T-helper 17 cell (primary cell): ENCODE data around the gene WNT7A. TPM values are rescaled to one million over a fixed set of nuclear protein-coding genes. Genes with fewer than 3 reads are reported as not detected.

ENCODE experiments used
- ATAC-seq: fragments of 150-1000 bp; cut with Tn5 transposase; 2 replicates; pipeline ENCODE4 v1.10.0; 2021; ENCODE audit warnings: mild to moderate bottlenecking, moderate library complexity
- DNase-seq, 3 donors: peaks; one replicate each; pipeline versions ENCODE4 v3.0.0 to v3.0.0-alpha.2; 2020 to 2021
- H3K9me3 ChIP-seq: one replicate; pipeline ENCODE4 v1.7.0; 2013; ENCODE audit warnings: low read length, mild to moderate bottlenecking; ENCODE audit not compliant: control insufficient read depth, poor library complexity, severe bottlenecking
- H3K27ac Mint-ChIP-seq: one replicate; pipeline ENCODE4 v1.8.0; 2022; ENCODE audit warnings: mild to moderate bottlenecking, moderate library complexity, mixed read lengths
- H3K27me3 Mint-ChIP-seq: one replicate; pipeline ENCODE4 v1.8.0; 2022; ENCODE audit warnings: mixed read lengths
- H3K36me3 Mint-ChIP-seq: one replicate; pipeline ENCODE4 v1.8.0; 2022; ENCODE audit warnings: low read depth, mixed read lengths
- H3K4me1 Mint-ChIP-seq: one replicate; pipeline ENCODE4 v1.8.0; 2022; ENCODE audit warnings: mild to moderate bottlenecking, mixed read lengths
- H3K4me3 Mint-ChIP-seq: one replicate; pipeline ENCODE4 v1.8.0; 2022; ENCODE audit warnings: mild to moderate bottlenecking, moderate library complexity, mixed read lengths
- total RNA-seq, 4 donors: library from RNA in 2 of 4; stranded (reverse) in 2 of 4; gene quantifications; one replicate each; pipeline ENCODE4 v1.2.3 and lab custom pipeline; 2022 to 2026

Gene WNT7A
- total RNA-seq, 2 donors from 2014 or later = 10.1 to 14.5 TPM

DNA sequence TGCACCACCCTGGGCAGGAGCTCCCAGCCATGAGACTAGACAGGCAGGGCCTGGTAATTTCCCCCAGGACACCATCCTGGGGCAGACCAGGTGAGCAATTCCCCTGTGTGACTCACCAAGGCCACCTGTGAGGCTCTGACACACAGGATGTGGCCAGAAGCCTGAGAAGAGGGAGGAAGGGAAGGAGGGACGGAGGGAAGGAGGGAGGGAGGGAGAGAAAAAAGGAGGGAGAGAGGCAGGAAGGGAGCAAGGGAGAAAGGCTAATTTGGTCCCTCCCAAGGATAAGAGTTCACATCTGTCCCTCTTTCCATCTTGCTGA lies 25.9 kb downstream of the WNT7A start:
- no peak overlapping the region for H3K4me3 Mint-ChIP-seq
- ATAC-seq = no peak
- no peak for DNase-seq
- H3K36me3 Mint-ChIP-seq = peaks cover 6% of the 10 kb centered on the region
- H3K4me1 Mint-ChIP-seq = peaks cover 28% of the 10 kb centered on the region
- no peaks in the 10 kb centered on the region for H3K9me3 ChIP-seq
- no peaks in the 10 kb centered on the region for H3K27me3 Mint-ChIP-seq
- no peak overlapping the region for H3K27ac Mint-ChIP-seq

DNA sequence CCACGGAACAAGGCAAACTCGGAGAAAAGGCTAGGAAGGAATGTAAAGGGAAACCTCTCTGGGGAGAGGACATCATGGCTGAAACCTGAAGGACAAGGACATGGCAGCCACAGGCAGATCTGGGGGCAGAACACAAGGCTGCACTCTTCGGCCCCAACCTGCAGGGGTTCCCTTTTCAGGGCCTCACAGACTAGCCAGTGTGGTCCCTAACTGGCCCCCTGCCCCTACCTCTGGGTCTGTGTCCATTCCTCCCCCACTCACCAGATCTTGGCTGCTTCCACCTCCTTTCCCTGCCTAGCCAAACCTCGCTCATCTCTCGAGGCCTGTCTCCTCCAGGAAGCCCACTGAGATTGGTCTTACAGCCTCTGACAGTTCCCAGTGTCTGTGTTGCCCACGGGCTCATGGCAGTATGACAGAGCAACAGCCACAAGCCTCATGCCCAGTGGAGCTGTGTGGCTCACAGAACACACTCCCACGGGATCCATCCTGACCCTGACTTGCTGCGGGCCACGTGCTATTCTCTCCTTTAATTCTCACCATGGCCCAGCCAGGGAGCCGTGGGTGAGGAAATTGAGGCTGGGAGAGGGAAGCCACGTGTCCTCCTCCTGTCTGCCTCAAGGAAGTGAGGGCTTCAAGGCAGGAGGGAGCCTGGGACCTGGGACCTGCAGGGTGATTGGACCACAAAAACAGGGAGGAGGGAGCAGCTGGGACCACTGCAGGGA lies 26.5 kb downstream of the WNT7A start:
- Mint-ChIP-seq H3K36me3 (peaks cover 6% of the 10 kb centered on the region), H3K27me3 (no peaks in the 10 kb centered on the region), H3K4me1 (peaks cover 28% of the 10 kb centered on the region), H3K4me3 (no peak overlapping the region), H3K27ac (peak overlapping the region; percentile 59)
- ATAC-seq (no peak), DNase-seq (no peak)
- H3K9me3 ChIP-seq = no peaks in the 10 kb centered on the region

DNA sequence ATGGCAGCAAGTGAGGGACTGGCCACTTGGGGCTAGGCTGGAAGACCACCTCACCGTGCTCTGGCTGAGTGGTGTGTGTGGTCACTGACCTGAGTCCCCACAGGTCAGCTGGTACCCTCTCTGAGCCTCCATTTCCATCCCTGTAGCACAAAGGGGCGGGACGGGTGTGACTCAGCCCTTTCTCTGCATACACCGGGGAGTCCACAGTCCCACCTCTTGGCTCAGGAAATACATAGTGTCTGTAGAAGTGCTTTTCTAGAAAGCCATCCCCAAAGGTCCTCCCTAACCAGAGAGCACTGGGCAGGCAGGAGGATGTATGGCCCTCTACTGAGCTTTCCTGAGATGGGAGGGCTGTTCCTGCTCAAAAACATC lies 27.2 kb downstream of the WNT7A start:
- no peaks in the 10 kb centered on the region for H3K27me3 Mint-ChIP-seq
- H3K27ac Mint-ChIP-seq = peak overlapping the region; percentile 59
- peaks cover 30% of the 10 kb centered on the region for H3K4me1 Mint-ChIP-seq
- peaks cover 6% of the 10 kb centered on the region for H3K36me3 Mint-ChIP-seq
- peak overlapping the region; percentile 31 for H3K4me3 Mint-ChIP-seq
- no peaks in the 10 kb centered on the region for H3K9me3 ChIP-seq
- ATAC-seq (no peak), DNase-seq (no peak)

DNA sequence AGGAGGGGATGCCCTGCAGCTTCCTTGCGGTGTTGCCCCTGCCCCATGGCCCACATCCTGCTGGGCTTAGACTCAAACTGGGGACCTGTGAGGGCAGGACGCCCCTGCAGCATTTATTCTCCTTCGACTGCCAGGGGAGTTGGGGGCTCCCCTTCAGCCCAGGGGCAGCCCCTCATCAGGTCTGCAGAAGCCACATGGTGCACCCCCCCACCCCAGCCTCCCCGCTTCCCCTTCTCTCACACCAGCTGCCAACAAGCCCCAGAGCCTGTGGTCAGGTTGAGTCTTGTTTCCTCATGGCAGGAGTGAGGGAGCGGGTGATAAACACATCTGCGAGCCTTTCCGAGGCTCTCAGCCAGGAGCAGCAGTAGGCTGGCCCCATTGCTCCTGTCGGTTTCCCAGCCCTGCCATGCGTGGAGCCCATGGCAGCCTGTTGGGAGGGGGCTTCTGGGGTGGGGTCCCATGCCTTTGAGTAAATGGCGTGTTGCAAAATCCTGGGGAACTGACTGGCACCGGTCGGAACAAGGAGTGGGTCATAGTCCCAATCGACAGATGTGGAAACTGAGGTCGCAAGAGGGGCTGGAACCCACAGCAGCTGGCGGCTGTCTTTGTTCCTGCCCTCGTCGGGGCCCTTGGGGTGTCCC lies 27.8 kb downstream of the WNT7A start:
- peak overlapping the region; percentile 33 for H3K4me3 Mint-ChIP-seq
- no peaks in the 10 kb centered on the region for H3K9me3 ChIP-seq
- ATAC-seq (no peak), DNase-seq (no peak)
- H3K27ac Mint-ChIP-seq = peak overlapping the region; percentile 59
- peaks cover 6% of the 10 kb centered on the region for H3K36me3 Mint-ChIP-seq
- H3K4me1 Mint-ChIP-seq = peaks cover 32% of the 10 kb centered on the region
- H3K27me3 Mint-ChIP-seq = no peaks in the 10 kb centered on the region

DNA sequence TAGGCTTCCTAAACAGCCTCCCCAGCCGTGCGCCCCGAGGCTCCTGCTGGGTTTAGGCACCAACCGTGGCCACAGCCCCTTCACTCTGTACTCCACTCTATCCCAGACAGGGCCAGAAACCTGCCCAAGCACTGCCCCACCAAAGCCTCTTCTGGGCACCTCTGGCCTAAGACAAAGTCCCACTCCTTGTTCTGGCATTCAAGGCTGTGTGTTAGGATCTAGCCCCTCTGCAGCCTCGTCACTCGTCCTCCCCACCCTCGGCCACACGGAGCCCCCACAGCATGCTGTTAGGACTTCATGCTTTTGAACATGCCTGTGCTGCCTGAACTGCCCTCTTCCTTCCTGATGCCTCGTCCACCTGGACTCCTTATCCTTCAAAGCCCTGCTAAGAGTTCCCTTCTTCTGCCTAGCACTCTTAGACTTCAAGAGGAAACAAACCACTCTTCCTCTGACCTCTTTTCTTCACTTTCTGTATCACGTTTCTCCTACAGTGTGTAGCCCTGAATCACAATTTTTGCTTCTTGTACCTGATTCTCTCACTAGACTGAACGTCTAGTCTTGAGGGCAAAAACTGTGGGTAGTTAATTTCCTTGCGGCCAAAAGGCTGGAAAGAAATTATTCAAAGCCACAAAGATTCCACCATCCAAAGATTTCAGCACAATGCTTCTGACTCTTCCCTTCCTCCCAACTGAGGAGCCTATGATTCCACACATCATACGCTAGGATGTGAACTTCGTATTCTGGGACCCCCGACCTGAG lies 28.6 kb downstream of the WNT7A start:
- DNase-seq = no peak
- H3K9me3 ChIP-seq = no peaks in the 10 kb centered on the region
- Mint-ChIP-seq H3K27me3 (no peaks in the 10 kb centered on the region), H3K36me3 (peaks cover 6% of the 10 kb centered on the region), H3K4me1 (peaks cover 26% of the 10 kb centered on the region), H3K4me3 (peak overlapping the region; percentile 33), H3K27ac (peak overlapping the region; percentile 51)
- ATAC-seq = no peak

DNA sequence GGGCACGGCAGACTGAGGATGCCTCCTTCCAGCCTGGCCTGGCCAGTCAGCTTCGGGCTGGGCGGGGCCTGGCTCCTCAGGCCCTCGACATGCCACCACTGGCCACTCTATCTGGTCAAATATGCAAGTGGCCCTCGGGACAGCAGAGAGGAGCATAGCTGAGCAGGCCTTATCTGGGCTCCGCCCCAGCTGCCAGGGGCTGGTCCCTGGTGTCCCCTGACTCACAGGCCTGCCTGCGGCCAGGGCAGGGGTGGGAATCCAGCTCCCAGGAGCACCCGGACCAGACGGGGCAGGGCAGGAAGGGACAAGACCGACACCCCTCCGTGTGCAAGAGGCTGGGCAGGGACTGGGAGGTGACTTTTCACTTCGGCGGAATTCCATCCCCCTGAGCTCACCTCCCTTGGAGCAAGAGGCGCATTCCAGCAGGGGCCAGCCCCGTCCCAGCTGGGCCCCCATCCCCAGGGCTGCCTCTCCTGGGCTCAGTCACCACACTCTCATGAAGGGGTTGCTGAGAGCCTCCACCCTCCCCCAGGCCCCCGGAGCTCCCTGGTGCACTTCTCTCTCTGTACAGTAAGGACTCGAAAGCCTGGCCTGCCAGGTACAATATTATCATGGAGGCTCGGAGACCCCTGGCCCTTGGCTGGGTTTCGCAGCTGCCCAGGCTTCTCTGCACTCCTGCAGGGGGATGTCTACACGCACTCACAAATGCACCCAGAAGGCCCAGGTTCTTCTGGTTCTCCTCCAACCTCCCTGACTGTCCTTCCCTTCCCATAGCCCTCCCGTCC lies 29.5 kb downstream of the WNT7A start:
- ATAC-seq (no peak), DNase-seq (no peak)
- Mint-ChIP-seq H3K27me3 (no peaks in the 10 kb centered on the region), H3K4me1 (peaks cover 26% of the 10 kb centered on the region), H3K27ac (peak overlapping the region; percentile 51), H3K4me3 (peak overlapping the region; percentile 2), H3K36me3 (peaks cover 6% of the 10 kb centered on the region)
- H3K9me3 ChIP-seq = no peaks in the 10 kb centered on the region

DNA sequence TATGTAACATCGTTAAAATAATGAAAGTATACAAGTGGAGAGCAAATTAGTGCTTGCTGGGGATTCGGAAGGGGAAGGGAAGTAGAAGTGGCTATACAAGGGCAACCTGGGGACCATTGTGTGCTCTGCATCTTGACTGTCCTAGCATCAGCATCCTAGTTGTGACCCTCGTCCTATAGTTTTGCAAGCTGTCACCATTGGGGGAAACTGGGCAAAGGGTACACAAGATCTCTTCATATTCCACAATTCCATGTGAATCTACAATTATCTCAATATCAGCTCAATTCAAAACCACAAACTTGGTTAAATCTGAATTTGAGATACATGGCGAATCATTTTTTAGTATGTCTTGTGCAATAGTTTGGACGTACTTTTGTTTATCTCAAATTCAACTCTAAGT lies 30.9 kb downstream of the WNT7A start:
- DNase-seq (no peak), ATAC-seq (no peak)
- Mint-ChIP-seq H3K27ac (no peak overlapping the region), H3K36me3 (peaks cover 6% of the 10 kb centered on the region), H3K4me1 (peaks cover 24% of the 10 kb centered on the region), H3K4me3 (no peak overlapping the region), H3K27me3 (no peaks in the 10 kb centered on the region)
- H3K9me3 ChIP-seq = no peaks in the 10 kb centered on the region

DNA sequence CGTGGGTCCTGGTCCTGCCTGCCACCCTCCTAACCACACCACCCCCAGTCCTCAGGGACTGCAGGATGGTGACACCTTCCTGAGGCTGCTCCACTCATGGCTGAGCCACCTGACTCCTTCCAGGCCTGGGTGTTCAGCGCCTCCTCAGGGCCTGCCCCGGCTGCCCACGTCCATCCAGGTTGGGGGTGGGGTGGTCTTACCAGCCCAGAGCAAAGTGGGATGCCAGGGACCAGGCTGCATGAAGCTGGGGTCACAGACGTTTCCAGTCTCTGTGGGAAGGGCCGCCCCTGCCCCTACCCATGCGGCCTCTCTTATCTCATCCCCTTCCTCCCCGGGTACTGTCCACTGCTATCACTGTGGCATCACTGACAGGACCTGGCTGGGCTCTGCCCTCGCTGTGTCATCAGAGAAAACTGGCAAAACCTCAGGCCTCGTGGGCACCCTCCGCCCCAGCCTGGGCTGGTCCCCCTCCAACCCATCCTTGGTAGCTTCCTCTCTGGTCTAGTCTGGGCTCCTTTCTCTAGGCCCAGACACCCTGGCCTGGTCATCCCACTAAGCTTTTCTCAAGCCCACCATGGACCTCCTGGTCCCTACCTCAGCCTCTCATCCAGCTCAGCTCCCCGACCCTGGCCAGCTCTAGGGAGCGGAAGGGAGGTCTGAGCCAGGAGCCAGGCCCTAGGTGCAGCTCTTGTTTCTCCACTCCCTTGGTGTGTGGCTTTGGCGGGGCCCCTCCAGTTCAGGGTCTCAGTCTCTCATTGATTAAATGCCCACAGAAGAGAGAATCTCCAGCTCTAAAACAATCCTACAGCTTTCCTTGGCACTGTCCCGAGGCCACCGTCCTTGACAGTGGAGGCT lies 32.9 kb downstream of the WNT7A start:
- H3K4me1 Mint-ChIP-seq = peaks cover 20% of the 10 kb centered on the region
- peaks cover 6% of the 10 kb centered on the region for H3K36me3 Mint-ChIP-seq
- H3K27ac Mint-ChIP-seq = peak overlapping the region; percentile 37
- DNase-seq = no peak
- no peaks in the 10 kb centered on the region for H3K27me3 Mint-ChIP-seq
- no peak overlapping the region for H3K4me3 Mint-ChIP-seq
- no peak for ATAC-seq
- H3K9me3 ChIP-seq = no peaks in the 10 kb centered on the region

DNA sequence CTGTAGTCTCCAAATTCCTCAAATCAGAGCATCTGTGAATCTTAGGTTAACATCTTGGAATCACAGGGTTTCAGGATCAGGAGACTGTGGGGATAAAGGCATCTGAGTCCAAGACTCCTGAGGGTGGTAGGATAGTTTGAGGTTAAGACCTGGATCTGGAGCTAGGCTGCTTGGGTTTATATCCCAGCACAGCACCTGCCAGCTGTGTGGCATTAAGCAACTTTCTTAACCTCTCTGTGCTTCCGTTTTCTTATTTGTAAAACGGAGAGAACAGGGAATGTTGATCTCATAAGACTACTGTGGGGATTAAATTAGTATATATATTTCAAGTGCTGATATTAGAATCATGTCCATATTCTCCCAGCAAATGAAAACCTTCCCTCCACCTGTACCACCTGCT lies 33.6 kb downstream of the WNT7A start:
- H3K4me3 Mint-ChIP-seq = no peak overlapping the region
- H3K27ac Mint-ChIP-seq = no peak overlapping the region
- H3K27me3 Mint-ChIP-seq = no peaks in the 10 kb centered on the region
- ATAC-seq (no peak), DNase-seq (no peak)
- no peaks in the 10 kb centered on the region for H3K9me3 ChIP-seq
- H3K4me1 Mint-ChIP-seq = peaks cover 14% of the 10 kb centered on the region
- peaks cover 6% of the 10 kb centered on the region for H3K36me3 Mint-ChIP-seq

DNA sequence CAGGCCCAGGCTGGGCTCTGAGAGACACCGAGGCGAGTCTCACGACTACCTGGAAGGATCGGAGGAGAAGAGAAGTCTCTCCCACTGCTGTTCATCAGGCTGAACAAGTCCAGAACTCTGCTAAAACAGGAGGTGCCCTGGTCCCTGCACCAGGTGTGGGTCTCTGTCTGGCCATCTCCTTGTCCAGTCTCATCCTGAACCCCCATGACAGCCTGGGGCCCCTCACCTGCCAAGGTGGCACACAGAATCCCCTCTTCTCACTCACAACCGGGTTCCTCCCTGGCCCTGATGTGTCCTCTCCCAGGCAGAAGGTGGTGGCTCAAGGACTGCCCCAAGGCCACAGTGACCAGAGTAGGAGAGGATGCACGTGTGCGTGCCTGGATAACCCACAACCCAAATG lies 34.1 kb downstream of the WNT7A start:
- no peak for ATAC-seq
- H3K4me3 Mint-ChIP-seq = no peak overlapping the region
- peaks cover 9% of the 10 kb centered on the region for H3K4me1 Mint-ChIP-seq
- H3K36me3 Mint-ChIP-seq = peaks cover 4% of the 10 kb centered on the region
- no peaks in the 10 kb centered on the region for H3K27me3 Mint-ChIP-seq
- H3K27ac Mint-ChIP-seq = no peak overlapping the region
- H3K9me3 ChIP-seq = no peaks in the 10 kb centered on the region
- DNase-seq = no peak

DNA sequence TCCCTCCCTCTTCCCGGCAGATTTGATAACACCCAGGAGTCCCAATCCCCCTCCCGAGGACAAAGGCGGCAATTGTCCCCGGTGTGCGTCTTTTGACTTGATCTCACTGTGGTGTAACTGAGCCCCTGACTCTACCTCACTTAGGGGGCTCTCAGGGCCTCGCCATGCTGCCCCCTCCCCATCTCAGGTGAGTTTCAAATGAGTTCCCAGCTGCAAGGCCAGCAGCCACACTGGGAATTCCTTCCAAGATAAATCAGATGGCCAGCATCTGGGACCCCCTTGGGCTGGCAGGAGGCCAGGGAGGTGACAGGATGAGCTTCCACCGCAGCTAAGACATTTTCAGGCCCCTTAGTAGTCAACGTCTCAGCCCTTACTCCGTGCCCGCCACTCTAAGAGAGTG lies 35.0 kb downstream of the WNT7A start:
- H3K4me3 Mint-ChIP-seq = no peak overlapping the region
- H3K36me3 Mint-ChIP-seq = peaks cover 3% of the 10 kb centered on the region
- no peak for DNase-seq
- H3K4me1 Mint-ChIP-seq = peaks cover 9% of the 10 kb centered on the region
- ATAC-seq = no peak
- H3K9me3 ChIP-seq = no peaks in the 10 kb centered on the region
- no peaks in the 10 kb centered on the region for H3K27me3 Mint-ChIP-seq
- no peak overlapping the region for H3K27ac Mint-ChIP-seq

DNA sequence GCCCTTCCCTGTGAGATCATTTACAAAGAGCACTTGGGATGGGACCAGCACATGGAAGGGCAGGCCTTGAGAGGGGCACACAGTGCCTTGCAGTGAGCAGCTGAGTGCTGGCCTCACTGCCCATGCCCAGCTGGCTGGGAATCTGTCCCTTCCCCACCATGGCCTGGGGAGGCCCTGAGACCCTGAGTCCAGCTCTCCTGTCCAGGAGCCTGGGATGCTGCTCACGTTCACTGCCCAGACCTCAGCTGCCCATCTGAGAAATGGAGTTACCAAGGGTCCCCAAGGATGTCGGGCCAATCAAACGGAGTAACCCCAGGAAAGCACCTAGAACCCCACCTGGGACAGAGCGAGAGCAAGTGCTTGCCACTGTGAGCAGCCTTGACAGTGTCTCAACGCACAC lies 35.6 kb downstream of the WNT7A start:
- no peak overlapping the region for H3K27ac Mint-ChIP-seq
- H3K9me3 ChIP-seq = no peaks in the 10 kb centered on the region
- no peak overlapping the region for H3K4me3 Mint-ChIP-seq
- ATAC-seq (no peak), DNase-seq (no peak)
- H3K4me1 Mint-ChIP-seq = peaks cover 5% of the 10 kb centered on the region
- no peaks in the 10 kb centered on the region for H3K27me3 Mint-ChIP-seq
- H3K36me3 Mint-ChIP-seq = no peaks in the 10 kb centered on the region
